HuH-7.5 (cell line): ENCODE measurements around the gene CPVL.

Experiments used
- DNase-seq: peaks from one replicate; pipeline ENCODE4 v3.0.0; 2011; ENCODE audit warnings: low spot score

CPVL gene

GRCh38 chr7:29156907-29157452, 10.6 kb upstream of the CPVL start:
- DNase-seq, result no peak

- DNase-seq, result no peak
These were observed 7.7 kb upstream of the CPVL start for GRCh38 chr7:29154076-29154475.

- no peak for DNase-seq
These were observed 4.5 kb upstream of the CPVL start for GRCh38 chr7:29150856-29151255.

GRCh38 chr7:29149036-29149435, 2.7 kb upstream of the CPVL start:
- no peak for DNase-seq

GRCh38 chr7:29147821-29148220, 1.5 kb upstream of the CPVL start:
- no peak for DNase-seq

DNA sequence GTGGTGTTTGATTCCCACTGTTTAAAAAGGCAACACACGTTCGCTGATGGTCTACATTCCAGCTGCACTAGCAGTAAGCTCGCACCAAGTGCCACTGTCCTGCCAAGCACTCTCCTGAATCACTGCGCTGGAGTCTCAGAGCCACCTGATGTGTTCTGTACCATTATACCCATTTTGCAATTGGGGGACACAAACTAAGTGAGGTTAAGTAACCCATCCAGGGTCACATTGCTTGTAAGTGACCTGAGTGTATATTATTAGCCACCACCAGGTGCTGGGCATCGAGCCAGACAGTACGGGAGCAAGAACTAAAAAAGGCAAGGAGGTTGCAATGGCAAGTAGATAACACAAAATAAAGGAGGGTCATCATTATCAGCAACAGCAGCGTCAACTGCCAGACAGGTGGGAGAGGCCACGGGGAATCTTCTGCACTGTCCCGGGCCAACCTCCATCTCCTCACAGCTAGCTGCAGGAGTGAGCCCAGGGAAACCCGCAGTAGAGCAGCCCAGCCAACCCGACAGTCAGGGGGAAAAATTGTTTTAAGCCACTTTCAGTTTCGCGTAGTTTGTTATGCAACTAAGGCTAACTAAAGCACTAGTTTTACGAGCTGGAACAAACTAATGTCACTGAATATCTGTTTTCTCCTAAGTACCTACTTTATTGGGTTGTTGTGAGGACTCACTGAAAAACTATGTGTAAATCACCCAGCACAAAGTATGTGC, 712 bp upstream of the CPVL start:
- peak; percentile 19 for DNase-seq

GRCh38 chr7:29145553-29146056, 732 bp downstream of the CPVL start:
- DNase-seq, result no peak

DNA sequence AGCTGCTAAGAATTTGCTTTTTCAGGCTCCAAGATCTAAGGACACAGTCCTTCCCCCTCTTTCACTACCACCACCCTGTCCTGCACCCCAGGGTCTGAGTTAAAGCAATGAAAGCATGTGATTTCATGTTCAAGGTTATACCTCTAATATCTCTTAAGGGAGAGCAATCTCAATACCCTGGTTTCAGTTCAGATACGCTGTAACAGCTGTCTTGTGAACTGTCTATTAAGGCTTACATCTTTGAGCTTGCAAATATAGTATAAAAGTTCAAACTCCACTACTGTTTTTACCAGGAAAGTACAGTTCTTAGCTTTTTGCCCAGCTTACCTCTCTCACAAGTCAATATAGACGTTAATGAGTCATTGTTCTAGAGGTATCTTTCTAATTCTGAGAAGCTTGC, 2.6 kb downstream of the CPVL start:
- DNase-seq, result no peak

- no peak for DNase-seq
These were observed 4.2 kb downstream of the CPVL start for GRCh38 chr7:29142021-29142727.

GRCh38 chr7:29140873-29141468, 5.4 kb downstream of the CPVL start:
- DNase-seq, result no peak

DNA sequence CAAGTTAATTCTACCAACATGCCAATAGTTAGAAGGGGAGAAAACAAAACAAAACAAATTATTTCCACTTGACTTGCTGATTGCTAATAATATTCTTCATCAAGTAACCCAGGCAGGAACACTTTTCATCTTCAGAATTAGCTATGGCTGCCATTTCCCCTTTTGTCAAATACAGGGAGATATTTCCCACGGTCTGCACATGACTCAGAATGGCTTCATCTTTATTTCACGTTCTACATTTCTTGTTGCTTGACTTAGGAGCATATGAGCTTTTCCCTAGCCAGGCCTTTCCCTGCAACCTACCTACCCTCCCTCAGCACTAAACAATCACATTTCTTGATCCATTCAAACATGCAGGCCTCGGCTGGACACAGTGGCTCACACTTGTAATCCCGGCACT, 6.5 kb downstream of the CPVL start:
- DNase-seq, result no peak

DNA sequence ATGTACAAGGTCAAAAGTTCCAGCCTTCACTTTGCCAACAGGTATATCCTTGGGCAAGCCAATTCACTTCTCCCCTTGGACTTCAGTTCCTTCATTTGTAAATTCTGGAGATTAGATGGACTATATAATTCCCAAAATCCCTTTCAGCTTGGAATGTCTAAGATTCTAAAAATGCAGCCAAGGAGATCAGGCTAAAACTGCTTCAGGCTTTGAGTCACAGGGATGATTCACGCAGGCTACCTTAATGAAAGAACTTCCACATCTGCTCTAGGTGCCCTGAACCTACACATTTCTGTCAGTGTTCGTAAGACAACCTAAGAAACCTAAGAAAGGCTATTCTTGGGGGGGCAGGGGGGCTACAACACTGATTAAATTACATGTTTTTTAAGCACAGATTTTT, 7.1 kb downstream of the CPVL start:
- DNase-seq, result no peak

DNA sequence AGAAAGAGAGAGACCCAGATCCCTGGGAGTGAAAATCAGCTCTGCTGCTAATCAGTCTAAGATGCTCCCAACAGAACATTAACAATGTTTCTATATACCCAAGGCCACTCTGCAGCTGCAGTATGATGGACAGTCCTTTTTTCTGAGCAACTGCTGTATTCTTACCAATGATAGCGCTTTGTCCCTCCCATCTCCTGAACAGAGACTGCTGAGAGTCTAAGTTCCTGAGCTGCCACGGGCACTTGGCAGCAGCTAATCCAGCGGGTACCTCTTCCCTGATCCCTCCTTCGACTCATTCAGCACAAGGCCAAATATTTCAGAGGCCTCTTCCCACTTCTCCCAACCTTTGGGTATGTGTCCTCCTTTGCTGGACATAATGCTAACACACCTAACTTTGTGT, 7.7 kb downstream of the CPVL start:
- DNase-seq, result no peak

DNA sequence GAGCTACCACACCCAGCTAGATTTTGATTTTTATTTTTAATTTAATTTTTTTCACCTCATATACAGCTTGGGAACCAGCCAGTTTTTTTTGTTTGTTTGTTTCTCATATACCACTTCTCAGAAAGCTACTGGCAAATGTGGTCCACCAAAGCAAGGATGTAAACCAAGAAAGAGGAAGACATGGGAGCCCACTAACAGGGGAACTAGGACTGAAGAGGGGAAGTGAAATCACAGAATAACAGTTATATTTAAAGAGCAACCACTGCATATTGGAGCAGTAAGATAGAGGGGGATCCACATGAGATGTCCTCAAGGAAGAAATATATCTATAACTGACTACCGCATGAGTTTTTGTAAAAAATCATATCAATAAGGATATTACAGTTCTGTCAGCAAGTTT, 10.5 kb downstream of the CPVL start:
- DNase-seq, result no peak

- no peak for DNase-seq
These were observed 13.4 kb downstream of the CPVL start for GRCh38 chr7:29132980-29133379.

DNA sequence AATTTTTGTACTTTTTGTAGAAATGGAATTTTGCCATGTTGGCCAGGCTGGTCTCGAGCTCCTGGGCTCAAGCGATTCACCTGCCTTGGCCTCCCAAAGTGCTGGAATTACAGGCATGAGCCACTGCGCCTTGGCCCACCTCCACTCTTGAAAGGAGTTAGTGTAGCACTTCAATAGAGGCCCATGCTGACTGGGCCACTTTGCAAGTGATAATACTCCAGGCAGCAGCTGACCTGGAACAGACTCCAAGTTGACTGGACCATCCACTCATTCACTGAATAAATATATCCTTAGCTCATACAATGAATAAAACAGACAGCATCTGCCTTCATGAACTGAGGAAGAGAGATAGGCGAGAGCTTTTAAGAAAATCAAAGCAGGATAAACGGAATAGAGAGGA, 14.7 kb downstream of the CPVL start:
- no peak for DNase-seq

GRCh38 chr7:29130096-29130495, 16.2 kb downstream of the CPVL start:
- DNase-seq, result no peak

DNA sequence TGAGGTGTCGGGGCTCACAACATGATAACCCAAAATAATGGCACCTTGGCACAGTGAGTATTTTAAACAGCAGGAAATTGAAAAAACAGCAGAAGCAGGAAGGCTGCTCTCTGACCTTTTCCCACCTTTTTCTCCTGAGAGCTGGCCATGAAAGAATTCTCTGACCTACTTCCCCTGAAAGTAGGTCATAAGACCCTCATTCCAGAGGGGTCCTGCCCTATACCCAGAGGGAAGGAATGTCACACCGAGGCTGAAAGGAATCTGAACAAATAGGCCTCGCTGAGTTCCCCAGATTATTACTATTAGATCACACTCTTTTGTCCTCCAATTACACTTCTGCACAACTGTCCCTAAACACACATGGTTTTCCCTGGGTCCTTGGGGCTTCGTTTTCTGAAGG, 18.8 kb downstream of the CPVL start:
- DNase-seq, result no peak

DNA sequence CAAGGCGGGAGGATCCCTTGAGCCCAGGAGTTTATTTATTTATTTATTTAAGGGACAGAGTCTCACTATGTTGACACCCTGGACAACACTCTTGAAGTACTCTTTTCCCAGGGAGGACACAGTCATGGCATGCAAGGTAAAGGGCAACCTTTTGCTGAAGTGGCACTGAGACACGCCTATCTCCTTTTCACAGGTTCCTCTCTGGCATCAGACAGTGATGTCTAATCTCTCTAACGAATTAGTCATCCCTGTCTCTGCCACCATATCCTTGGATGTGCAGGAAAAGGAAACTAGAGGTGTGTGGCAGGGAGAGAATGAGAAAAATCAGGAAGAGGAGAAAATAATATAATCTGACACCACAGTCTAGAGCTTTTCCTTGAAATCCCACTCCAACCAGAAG, 19.5 kb downstream of the CPVL start:
- no peak for DNase-seq

- no peak for DNase-seq
These were observed 22.6 kb downstream of the CPVL start for GRCh38 chr7:29123626-29124190.

DNA sequence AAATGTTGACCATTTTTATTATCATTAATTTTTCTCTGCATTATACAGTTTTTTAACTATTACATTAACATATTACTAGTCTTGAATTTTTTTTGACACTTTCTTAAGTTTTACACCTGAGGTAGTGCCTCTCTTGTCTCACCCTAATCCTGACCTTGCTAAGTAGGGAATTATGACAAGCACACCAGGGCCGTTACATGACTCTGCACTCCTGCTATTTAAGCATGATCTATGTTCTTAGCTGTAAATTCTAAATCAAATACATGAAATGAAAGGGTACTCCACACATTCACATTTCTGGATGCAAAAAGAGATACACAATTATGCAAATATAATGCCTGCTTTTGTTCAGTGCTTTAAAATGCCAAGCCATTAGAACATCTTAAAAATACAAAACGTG, 23.6 kb downstream of the CPVL start:
- DNase-seq, result no peak

GRCh38 chr7:29122081-29122480, 24.3 kb downstream of the CPVL start:
- DNase-seq, result no peak

- DNase-seq, result no peak
These were observed 25.4 kb downstream of the CPVL start for GRCh38 chr7:29120955-29121354.
